GM10847 (cell line): Measurements from ENCODE around the gene SMIM21.

Source experiments
- POLR2A ChIP-seq: IDR thresholded peaks from 2 replicates; pipeline ENCODE4 v1.6.1; 2011; ENCODE audit not compliant: insufficient read length; ENCODE audit errors: extremely low read depth

The SMIM21 gene

GRCh38 chr18:75369026-75369721 lies 58.3 kb downstream of the SMIM21 start:
- no peak for TF ChIP-seq POLR2A

GRCh38 chr18:75365837-75366236 lies 61.7 kb downstream of the SMIM21 start:
- no peak for TF ChIP-seq POLR2A

DNA sequence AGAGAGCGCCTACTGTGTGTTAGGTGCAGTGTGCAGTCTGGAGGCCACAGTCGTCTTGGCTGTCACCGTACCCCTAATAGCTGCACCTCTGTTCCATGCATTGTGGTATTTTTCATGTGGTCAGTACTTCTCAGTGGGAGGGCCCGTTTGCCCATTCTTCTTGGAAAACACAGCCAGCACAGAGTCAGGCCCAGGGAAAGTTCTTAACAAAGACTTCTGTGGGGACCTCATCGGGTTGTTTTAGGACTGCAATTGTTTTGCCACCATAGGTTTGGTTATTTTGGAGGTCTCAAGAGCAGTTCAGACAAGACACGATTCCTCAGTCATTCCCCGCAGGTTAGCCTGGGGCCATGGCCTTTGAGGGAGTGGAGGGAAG lies 62.3 kb downstream of the SMIM21 start:
- no peak for TF ChIP-seq POLR2A

DNA sequence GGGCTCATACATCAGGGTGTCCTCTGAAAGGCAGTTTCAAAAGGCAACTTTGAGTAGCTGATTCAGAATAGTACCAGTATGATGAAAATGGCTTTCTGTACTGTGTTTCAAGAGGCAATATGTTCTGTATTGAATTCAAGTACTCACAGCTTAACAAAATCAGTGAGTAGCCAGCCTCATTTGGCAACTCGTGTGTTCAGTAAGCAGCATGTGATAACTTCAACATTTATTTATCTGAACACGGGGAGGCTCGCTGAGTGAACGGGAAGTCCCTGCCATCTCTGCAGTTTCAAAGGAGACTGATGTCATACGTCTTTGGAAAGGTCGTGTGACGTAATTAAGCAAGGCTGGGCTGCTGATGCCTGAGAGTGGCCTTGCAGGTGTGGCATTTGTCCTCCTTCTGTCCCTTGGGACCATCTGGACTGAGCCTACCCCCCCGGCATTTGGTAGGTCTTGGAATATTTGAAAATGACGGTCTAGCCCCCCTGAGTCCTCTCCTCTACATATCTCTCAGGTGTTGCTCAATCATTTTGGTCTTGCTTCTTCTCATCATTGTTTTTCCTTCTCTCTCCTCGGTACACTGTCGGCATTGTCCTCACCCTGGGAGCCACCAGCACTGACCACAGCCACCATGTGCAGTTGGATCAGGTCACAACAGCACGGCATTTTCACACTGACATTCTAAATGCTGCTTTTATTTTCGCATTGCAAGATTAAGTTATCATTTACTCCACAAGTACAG lies 62.8 kb downstream of the SMIM21 start:
- no peak for TF ChIP-seq POLR2A

GRCh38 chr18:75363446-75364225 lies 63.9 kb downstream of the SMIM21 start:
- TF ChIP-seq POLR2A, result no peak

GRCh38 chr18:75362435-75362834 lies 65.1 kb downstream of the SMIM21 start:
- no peak for TF ChIP-seq POLR2A

DNA sequence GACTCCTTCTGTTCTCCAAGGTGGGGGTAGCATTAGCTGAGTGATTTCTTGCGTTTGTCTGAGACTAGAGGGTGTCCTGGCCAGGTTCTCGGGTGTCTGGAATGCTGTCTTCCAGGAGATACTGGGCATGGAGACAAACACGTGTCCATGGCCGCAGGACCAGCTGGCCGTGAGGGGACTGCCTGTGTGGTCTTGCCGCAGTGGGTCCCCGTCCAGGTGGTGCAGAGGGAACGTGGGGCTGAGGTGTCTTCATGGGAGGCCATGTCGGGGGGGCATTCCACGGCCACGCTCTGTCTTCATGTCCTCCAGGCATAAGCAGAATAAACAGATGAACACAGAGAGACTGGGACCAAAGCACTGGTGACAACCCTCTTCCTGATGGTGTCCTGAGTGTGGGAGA lies 66.6 kb downstream of the SMIM21 start:
- no peak for TF ChIP-seq POLR2A

- no peak for TF ChIP-seq POLR2A
Measured at GRCh38 chr18:75360215-75360614, 67.3 kb downstream of the SMIM21 start.
